ENCODE results near the gene CPS1.

GRCh38 chr2:210562502-210563080 is 6.2 kb downstream of the CPS1 start:
- TF ChIP-seq, protein P1, sequence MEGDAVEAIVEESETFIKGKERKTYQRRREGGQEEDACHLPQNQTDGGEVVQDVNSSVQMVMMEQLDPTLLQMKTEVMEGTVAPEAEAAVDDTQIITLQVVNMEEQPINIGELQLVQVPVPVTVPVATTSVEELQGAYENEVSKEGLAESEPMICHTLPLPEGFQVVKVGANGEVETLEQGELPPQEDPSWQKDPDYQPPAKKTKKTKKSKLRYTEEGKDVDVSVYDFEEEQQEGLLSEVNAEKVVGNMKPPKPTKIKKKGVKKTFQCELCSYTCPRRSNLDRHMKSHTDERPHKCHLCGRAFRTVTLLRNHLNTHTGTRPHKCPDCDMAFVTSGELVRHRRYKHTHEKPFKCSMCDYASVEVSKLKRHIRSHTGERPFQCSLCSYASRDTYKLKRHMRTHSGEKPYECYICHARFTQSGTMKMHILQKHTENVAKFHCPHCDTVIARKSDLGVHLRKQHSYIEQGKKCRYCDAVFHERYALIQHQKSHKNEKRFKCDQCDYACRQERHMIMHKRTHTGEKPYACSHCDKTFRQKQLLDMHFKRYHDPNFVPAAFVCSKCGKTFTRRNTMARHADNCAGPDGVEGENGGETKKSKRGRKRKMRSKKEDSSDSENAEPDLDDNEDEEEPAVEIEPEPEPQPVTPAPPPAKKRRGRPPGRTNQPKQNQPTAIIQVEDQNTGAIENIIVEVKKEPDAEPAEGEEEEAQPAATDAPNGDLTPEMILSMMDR (conservative IDR thresholded peaks at IDR 0.05; ENCODE audit: low read length): no peak
- no peak for TF ChIP-seq EZH2phosphoT487 (IDR thresholded peaks at IDR 0.05; ENCODE audit: borderline replicate concordance)
